ENCODE measurements around the gene HLA-DMA. TPM values are rescaled to one million over a fixed set of nuclear protein-coding genes. Genes with fewer than 3 reads are reported as not detected.

The HLA-DMA gene
- total and polyA plus RNA-seq, 9 of the 15 experiments (the other 6 are each of a cell fraction or from before 2014, with no cell fraction given): 0.13 to 0.83 (median 0.51) TPM

DNA sequence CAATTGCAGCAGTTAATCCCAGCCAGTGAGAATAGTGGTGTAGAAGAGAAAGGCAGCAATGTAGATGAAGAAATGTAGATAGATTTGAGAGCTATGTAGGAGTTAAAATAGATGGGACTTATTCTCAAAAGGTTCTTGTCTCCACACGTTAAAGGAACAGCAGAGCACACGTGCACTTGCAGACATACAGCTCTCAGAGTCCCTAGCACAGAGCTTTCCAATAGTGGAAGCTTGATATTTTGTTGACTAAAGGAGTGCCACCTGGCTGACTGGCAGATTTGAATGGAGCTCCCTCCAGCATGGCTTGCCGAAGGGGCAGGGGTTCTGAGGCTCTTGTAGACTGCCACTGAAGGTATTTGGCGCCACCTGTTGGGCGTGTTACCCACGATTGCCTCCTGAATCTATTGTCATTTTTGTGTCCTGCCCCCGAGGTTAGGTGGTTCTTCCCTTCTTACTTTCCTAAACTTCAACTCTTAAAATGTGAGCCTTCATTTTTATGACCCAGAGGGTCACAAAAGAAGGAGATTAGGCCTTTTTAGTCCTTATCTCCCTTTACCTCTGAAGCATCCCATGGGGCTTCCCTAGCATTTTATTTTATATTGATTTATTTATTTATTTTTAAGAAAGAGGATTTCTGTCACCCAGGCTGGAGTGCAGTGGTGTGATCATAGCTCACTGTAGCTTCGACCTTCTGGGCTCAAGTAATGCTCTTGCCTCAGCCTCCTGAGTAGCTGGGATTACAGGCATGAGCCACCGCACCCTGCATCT, 31.9 kb upstream of the HLA-DMA start (continued):
- TF ChIP-seq, protein P1, sequence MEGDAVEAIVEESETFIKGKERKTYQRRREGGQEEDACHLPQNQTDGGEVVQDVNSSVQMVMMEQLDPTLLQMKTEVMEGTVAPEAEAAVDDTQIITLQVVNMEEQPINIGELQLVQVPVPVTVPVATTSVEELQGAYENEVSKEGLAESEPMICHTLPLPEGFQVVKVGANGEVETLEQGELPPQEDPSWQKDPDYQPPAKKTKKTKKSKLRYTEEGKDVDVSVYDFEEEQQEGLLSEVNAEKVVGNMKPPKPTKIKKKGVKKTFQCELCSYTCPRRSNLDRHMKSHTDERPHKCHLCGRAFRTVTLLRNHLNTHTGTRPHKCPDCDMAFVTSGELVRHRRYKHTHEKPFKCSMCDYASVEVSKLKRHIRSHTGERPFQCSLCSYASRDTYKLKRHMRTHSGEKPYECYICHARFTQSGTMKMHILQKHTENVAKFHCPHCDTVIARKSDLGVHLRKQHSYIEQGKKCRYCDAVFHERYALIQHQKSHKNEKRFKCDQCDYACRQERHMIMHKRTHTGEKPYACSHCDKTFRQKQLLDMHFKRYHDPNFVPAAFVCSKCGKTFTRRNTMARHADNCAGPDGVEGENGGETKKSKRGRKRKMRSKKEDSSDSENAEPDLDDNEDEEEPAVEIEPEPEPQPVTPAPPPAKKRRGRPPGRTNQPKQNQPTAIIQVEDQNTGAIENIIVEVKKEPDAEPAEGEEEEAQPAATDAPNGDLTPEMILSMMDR (IDR thresholded peaks at IDR 0.05 in 2 of 3, conservative IDR thresholded peaks at IDR 0.05 in 1 of 3; ENCODE audit: insufficient read depth in 2 of 3, low read depth in 1 of 3, low read length in 3 of 3): peak; percentile 95 to 99 (median 97)
- TF ChIP-seq ZNF695 (CRISPR knock-in tag; IDR thresholded peaks at IDR 0.05) (no peak), HDGF (IDR thresholded peaks at IDR 0.05) (no peak), MAFF (IDR thresholded peaks at IDR 0.05; ENCODE audit: low read length) (no peak), ZFP36 (IDR thresholded peaks at IDR 0.05; ENCODE audit: low read depth, low read length, partially characterized antibody) (no peak), ZNF764 (CRISPR knock-in tag; IDR thresholded peaks at IDR 0.05; ENCODE audit: low read depth) (no peak), NCOA6 (IDR thresholded peaks at IDR 0.05) (no peak), SMARCE1 (IDR thresholded peaks at IDR 0.05) (no peak), ZNF584 (CRISPR knock-in tag; IDR thresholded peaks at IDR 0.05; ENCODE audit: low read depth) (no peak), PML (IDR thresholded peaks at IDR 0.05; ENCODE audit: low read length) (no peak), XRCC3 (IDR thresholded peaks at IDR 0.05) (no peak), RBM22 (IDR thresholded peaks at IDR 0.05; ENCODE audit: low read depth, low read length, poor library complexity, severe bottlenecking) (no peak), DDX20 (tag; IDR thresholded peaks at IDR 0.05; ENCODE audit: low read depth) (no peak), PTTG1 (tag; IDR thresholded peaks at IDR 0.05; ENCODE audit: low read depth) (no peak)
- TF ChIP-seq, protein P2, sequence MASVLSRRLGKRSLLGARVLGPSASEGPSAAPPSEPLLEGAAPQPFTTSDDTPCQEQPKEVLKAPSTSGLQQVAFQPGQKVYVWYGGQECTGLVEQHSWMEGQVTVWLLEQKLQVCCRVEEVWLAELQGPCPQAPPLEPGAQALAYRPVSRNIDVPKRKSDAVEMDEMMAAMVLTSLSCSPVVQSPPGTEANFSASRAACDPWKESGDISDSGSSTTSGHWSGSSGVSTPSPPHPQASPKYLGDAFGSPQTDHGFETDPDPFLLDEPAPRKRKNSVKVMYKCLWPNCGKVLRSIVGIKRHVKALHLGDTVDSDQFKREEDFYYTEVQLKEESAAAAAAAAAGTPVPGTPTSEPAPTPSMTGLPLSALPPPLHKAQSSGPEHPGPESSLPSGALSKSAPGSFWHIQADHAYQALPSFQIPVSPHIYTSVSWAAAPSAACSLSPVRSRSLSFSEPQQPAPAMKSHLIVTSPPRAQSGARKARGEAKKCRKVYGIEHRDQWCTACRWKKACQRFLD (CRISPR knock-in tag; IDR thresholded peaks at IDR 0.05): no peak
- TF ChIP-seq, protein P3, sequence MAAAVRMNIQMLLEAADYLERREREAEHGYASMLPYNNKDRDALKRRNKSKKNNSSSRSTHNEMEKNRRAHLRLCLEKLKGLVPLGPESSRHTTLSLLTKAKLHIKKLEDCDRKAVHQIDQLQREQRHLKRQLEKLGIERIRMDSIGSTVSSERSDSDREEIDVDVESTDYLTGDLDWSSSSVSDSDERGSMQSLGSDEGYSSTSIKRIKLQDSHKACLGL (CRISPR knock-in tag; IDR thresholded peaks at IDR 0.05; ENCODE audit: borderline replicate concordance, poor library complexity, severe bottlenecking): no peak
- TF ChIP-seq, protein P4, sequence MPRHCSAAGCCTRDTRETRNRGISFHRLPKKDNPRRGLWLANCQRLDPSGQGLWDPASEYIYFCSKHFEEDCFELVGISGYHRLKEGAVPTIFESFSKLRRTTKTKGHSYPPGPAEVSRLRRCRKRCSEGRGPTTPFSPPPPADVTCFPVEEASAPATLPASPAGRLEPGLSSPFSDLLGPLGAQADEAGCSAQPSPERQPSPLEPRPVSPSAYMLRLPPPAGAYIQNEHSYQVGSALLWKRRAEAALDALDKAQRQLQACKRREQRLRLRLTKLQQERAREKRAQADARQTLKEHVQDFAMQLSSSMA (CRISPR knock-in tag; IDR thresholded peaks at IDR 0.05): no peak
- TF ChIP-seq, protein P5, sequence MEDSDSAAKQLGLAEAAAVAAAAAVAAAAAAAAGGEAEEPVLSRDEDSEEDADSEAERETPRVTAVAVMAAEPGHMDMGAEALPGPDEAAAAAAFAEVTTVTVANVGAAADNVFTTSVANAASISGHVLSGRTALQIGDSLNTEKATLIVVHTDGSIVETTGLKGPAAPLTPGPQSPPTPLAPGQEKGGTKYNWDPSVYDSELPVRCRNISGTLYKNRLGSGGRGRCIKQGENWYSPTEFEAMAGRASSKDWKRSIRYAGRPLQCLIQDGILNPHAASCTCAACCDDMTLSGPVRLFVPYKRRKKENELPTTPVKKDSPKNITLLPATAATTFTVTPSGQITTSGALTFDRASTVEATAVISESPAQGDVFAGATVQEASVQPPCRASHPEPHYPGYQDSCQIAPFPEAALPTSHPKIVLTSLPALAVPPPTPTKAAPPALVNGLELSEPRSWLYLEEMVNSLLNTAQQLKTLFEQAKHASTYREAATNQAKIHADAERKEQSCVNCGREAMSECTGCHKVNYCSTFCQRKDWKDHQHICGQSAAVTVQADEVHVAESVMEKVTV (CRISPR knock-in tag; IDR thresholded peaks at IDR 0.05): peak; percentile 97
- TF ChIP-seq, protein P6, sequence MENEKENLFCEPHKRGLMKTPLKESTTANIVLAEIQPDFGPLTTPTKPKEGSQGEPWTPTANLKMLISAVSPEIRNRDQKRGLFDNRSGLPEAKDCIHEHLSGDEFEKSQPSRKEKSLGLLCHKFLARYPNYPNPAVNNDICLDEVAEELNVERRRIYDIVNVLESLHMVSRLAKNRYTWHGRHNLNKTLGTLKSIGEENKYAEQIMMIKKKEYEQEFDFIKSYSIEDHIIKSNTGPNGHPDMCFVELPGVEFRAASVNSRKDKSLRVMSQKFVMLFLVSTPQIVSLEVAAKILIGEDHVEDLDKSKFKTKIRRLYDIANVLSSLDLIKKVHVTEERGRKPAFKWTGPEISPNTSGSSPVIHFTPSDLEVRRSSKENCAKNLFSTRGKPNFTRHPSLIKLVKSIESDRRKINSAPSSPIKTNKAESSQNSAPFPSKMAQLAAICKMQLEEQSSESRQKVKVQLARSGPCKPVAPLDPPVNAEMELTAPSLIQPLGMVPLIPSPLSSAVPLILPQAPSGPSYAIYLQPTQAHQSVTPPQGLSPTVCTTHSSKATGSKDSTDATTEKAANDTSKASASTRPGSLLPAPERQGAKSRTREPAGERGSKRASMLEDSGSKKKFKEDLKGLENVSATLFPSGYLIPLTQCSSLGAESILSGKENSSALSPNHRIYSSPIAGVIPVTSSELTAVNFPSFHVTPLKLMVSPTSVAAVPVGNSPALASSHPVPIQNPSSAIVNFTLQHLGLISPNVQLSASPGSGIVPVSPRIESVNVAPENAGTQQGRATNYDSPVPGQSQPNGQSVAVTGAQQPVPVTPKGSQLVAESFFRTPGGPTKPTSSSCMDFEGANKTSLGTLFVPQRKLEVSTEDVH (IDR thresholded peaks at IDR 0.05; ENCODE audit: low read depth, partially characterized antibody): no peak

Measured in K562 (cell line).